T-cell (primary cell): ENCODE data around the gene DNASE2. TPM values are rescaled to one million over a fixed set of nuclear protein-coding genes. Genes with fewer than 3 reads are reported as not detected.

Experiments
- ATAC-seq, 4 experiments: fragments of 200-7000 bp in 3 of 4; fragments of 150-1000 bp in 1 of 4; cut with Tn5 transposase; replicated peaks in 1 of 4; 1 replicate in 3 of 4; 2 replicates in 1 of 4; pipeline ENCODE4 v1.10.0; 2021; ENCODE audit warnings: moderate library complexity in 3 of 4, mild to moderate bottlenecking in 2 of 4, moderate number of reproducible peaks in 1 of 4
- CTCF ChIA-PET, 2 donors: fragments of 300-600 bp; sonication (Branson Sonifier 250); formaldehyde crosslinking; loops; one replicate each; lab custom pipeline; 2022; ENCODE audit warnings: antibody characterized with exemption in 2 of 2; lab: Charles Lee
- POLR2A ChIA-PET, 2 donors: fragments of 300-600 bp; sonication (Branson Sonifier 250); formaldehyde crosslinking; loops; one replicate each; lab custom pipeline; 2022; ENCODE audit warnings: antibody characterized with exemption in 2 of 2; lab: Charles Lee
- DNase-seq, 35 experiments: peaks; one replicate each; pipeline versions ENCODE4 v3.0.0 to v3.0.0-alpha.2; 2013 to 2023
- H3K27ac ChIP-seq: one replicate; pipeline ENCODE4 v1.5.1; 2013; ENCODE audit warnings: low read length
- H3K27me3 ChIP-seq, 2 experiments: replicated peaks in 1 of 2; 1 replicate in 1 of 2; 2 replicates in 1 of 2; pipeline versions ENCODE4 v1.6.1 to v1.7.0; 2013; ENCODE audit warnings: low read length in 1 of 2, mixed read lengths in 1 of 2; ENCODE audit not compliant: control insufficient read depth in 2 of 2, insufficient read depth in 2 of 2; ENCODE audit errors: extremely low read depth in 1 of 2
- H3K36me3 ChIP-seq, 2 donors: 1 replicate in 1 of 2; 2 replicates in 1 of 2; pipeline versions ENCODE4 v1.6.1 to v1.7.0; 2013; ENCODE audit warnings: low read length in 1 of 2; ENCODE audit not compliant: control insufficient read depth in 2 of 2, insufficient read depth in 1 of 2; ENCODE audit errors: extremely low read depth in 1 of 2
- H3K4me1 ChIP-seq, 2 experiments: 1 replicate in 1 of 2; 2 replicates in 1 of 2; pipeline versions ENCODE4 v1.6.1 to v1.7.0; 2013; ENCODE audit warnings: low read length in 2 of 2, mixed read lengths in 1 of 2; ENCODE audit not compliant: insufficient read depth in 2 of 2, control insufficient read depth in 1 of 2; ENCODE audit errors: extremely low read depth in 1 of 2
- H3K4me3 ChIP-seq, 2 donors: 1 replicate in 1 of 2; 2 replicates in 1 of 2; pipeline versions ENCODE4 v1.5.1 to v1.7.0; 2013; ENCODE audit warnings: mild to moderate bottlenecking in 2 of 2, low read length in 1 of 2, moderate library complexity in 1 of 2; ENCODE audit not compliant: control insufficient read depth in 1 of 2; ENCODE audit errors: extremely low read depth in 1 of 2
- H3K9me3 ChIP-seq: 2 replicates; pipeline ENCODE4 v1.7.0; 2013
- H3K27ac Mint-ChIP-seq, 2 donors: one replicate each; pipeline ENCODE4 v1.8.0; 2020 to 2021; ENCODE audit warnings: mild to moderate bottlenecking in 2 of 2, mixed read lengths in 2 of 2
- H3K27me3 Mint-ChIP-seq, 2 donors: one replicate each; pipeline ENCODE4 v1.8.0; 2021 to 2022; ENCODE audit warnings: mixed read lengths in 2 of 2
- H3K36me3 Mint-ChIP-seq: one replicate; pipeline ENCODE4 v1.8.0; 2021; ENCODE audit warnings: mixed read lengths
- H3K4me1 Mint-ChIP-seq, 3 donors: one replicate each; pipeline ENCODE4 v1.8.0; 2020 to 2022; ENCODE audit warnings: mixed read lengths in 3 of 3, mild to moderate bottlenecking in 1 of 3
- H3K4me3 Mint-ChIP-seq, 3 donors: one replicate each; pipeline ENCODE4 v1.8.0; 2020 to 2022; ENCODE audit warnings: mild to moderate bottlenecking in 3 of 3, mixed read lengths in 3 of 3, moderate library complexity in 3 of 3
- H3K9me3 Mint-ChIP-seq, 3 donors: one replicate each; pipeline ENCODE4 v1.8.0; 2020 to 2022; ENCODE audit warnings: mixed read lengths in 3 of 3
- WGBS: methylation state at CpG from one replicate; pipeline ENCODE4 v1.1.5; 2013; ENCODE audit warnings: missing lambda C conversion rate; ENCODE audit not compliant: insufficient coverage; 5-methylcytosine and 5-hydroxymethylcytosine counted together
- total RNA-seq, 35 experiments: library from RNA in 6 of 35; stranded (reverse) in 6 of 35; fragments of 120-200 nt in 1 of 35; gene quantifications; one replicate each; pipeline versions ENCODE4 v1.2.1 to v1.2.4 and lab custom pipeline; 2013 to 2026

The DNASE2 gene
- total RNA-seq, 5 donors from 2014 or later (not counting 1 experiment from before 2014, with no cell fraction given), result 13.4 to 32.1 (median 26.5) TPM

GRCh38 chr19:12868540-12869112 is 12.6 kb downstream of the DNASE2 start:
- no peak overlapping the region for H3K27ac ChIP-seq
- H3K4me3 Mint-ChIP-seq, result peak overlapping the region in 2 of 3 donors; percentile 56 to 85
- H3K4me1 Mint-ChIP-seq, result peaks cover 10 to 15% (median 13%) of the 10 kb centered on the region in 3 donors
- H3K4me1 ChIP-seq, result peaks cover 5 to 15% of the 10 kb centered on the region in 2 experiments
- no peaks in the 10 kb centered on the region for H3K9me3 ChIP-seq
- no peak overlapping the region for H3K27ac Mint-ChIP-seq
- 93% methylated on average over 9 of the region's 10 CpGs for WGBS
- peaks cover 0 to 11% of the 10 kb centered on the region in 2 donors for H3K27me3 Mint-ChIP-seq
- ChIA-PET POLR2A (no interaction called here), CTCF (interaction anchor here in 1 of 2 donors (1.1 kb wide), 1 partner anchor 21 kb away, joined by 4 read pairs; no protein-coding TSS in a partner anchor)
- peaks cover 0 to under 1% of the 10 kb centered on the region in 2 donors for H3K36me3 ChIP-seq
- H3K4me3 ChIP-seq, result no peak overlapping the region
- peaks cover 13% of the 10 kb centered on the region for H3K36me3 Mint-ChIP-seq
- no peak for DNase-seq
- peaks cover 0 to 38% of the 10 kb centered on the region in 2 experiments for H3K27me3 ChIP-seq
- no peak for ATAC-seq
- peaks cover 0 to 4% (median 0%) of the 10 kb centered on the region in 3 donors for H3K9me3 Mint-ChIP-seq

- H3K27me3 ChIP-seq, result peaks cover 0 to 38% of the 10 kb centered on the region in 2 experiments
- ATAC-seq (peak; percentile 70 to 86 (median 82)), DNase-seq (peak in 33 of 35 experiments; percentile 30 to 80 (median 53))
- peaks cover 7% of the 10 kb centered on the region for H3K36me3 Mint-ChIP-seq
- H3K4me1 Mint-ChIP-seq, result peaks cover 10 to 13% (median 10%) of the 10 kb centered on the region in 3 donors
- CTCF ChIA-PET, result interaction anchor here in 1 of 2 donors (0.6 kb wide), 1 partner anchor 263 kb away, joined by 3 read pairs; no protein-coding TSS in a partner anchor
- no peaks in the 10 kb centered on the region for H3K9me3 ChIP-seq
- peak overlapping the region; percentile 51 to 69 for H3K4me3 ChIP-seq
- H3K4me1 ChIP-seq, result peaks cover 5 to 12% of the 10 kb centered on the region in 2 experiments
- H3K9me3 Mint-ChIP-seq, result no peaks in the 10 kb centered on the region
- WGBS, result 11% methylated on average over 34 of the region's 51 CpGs
- no peak overlapping the region for H3K27ac ChIP-seq
- peaks cover 0 to 11% of the 10 kb centered on the region in 2 donors for H3K27me3 Mint-ChIP-seq
- POLR2A ChIA-PET, result no interaction called here
- no peaks in the 10 kb centered on the region for H3K36me3 ChIP-seq
- peak overlapping the region in 1 of 2 donors; percentile 81 for H3K27ac Mint-ChIP-seq
- H3K4me3 Mint-ChIP-seq, result peak overlapping the region; percentile 63 to 85 (median 72)
Observed at GRCh38 chr19:12867120-12868099, 13.8 kb downstream of the DNASE2 start.

GRCh38 chr19:12866416-12867119 is 14.7 kb downstream of the DNASE2 start:
- POLR2A ChIA-PET, result no interaction called here
- no peak for DNase-seq
- no peaks in the 10 kb centered on the region for H3K36me3 Mint-ChIP-seq
- peak overlapping the region; percentile 17 to 85 (median 21) for H3K4me3 Mint-ChIP-seq
- no peak for ATAC-seq
- H3K4me1 Mint-ChIP-seq, result peaks cover 8 to 13% (median 10%) of the 10 kb centered on the region in 3 donors
- H3K9me3 ChIP-seq, result no peaks in the 10 kb centered on the region
- no peak overlapping the region for H3K27ac ChIP-seq
- no peak overlapping the region for H3K4me3 ChIP-seq
- H3K36me3 ChIP-seq, result no peaks in the 10 kb centered on the region
- CTCF ChIA-PET, result interaction anchor here in 1 of 2 donors (0.5 to 0.6 kb wide), 2 partner anchors 22 to 262 kb away, joined by 3 to 5 read pairs; no protein-coding TSS in a partner anchor
- H3K4me1 ChIP-seq, result peaks cover 5 to 12% of the 10 kb centered on the region in 2 experiments
- H3K9me3 Mint-ChIP-seq, result no peaks in the 10 kb centered on the region
- no peak overlapping the region for H3K27ac Mint-ChIP-seq
- WGBS, result 95% methylated on average over 20 of the region's 29 CpGs
- peaks cover 2 to 43% of the 10 kb centered on the region in 2 experiments for H3K27me3 ChIP-seq
- H3K27me3 Mint-ChIP-seq, result peaks cover 0 to 11% of the 10 kb centered on the region in 2 donors

- Histone ChIP-seq H3K9me3 (no peaks in the 10 kb centered on the region), H3K27me3 (peaks cover 2 to 46% of the 10 kb centered on the region in 2 experiments), H3K4me3 (no peak overlapping the region), H3K36me3 (no peaks in the 10 kb centered on the region), H3K27ac (no peak overlapping the region), H3K4me1 (peaks cover 5 to 12% of the 10 kb centered on the region in 2 experiments)
- peaks cover 8 to 13% (median 10%) of the 10 kb centered on the region in 3 donors for H3K4me1 Mint-ChIP-seq
- H3K27me3 Mint-ChIP-seq, result peaks cover 5 to 11% of the 10 kb centered on the region in 2 donors
- DNase-seq (no peak), ATAC-seq (no peak)
- WGBS, result 89% methylated on average over 18 of the region's 19 CpGs
- POLR2A ChIA-PET, result no interaction called here
- CTCF ChIA-PET, result interaction anchor here in 1 of 2 donors (0.5 kb wide), 1 partner anchor 23 kb away, joined by 5 read pairs; no protein-coding TSS in a partner anchor
- no peaks in the 10 kb centered on the region for H3K9me3 Mint-ChIP-seq
- H3K27ac Mint-ChIP-seq, result no peak overlapping the region
- H3K4me3 Mint-ChIP-seq, result peak overlapping the region in 1 of 3 donors; percentile 85
- H3K36me3 Mint-ChIP-seq, result no peaks in the 10 kb centered on the region
Observed at GRCh38 chr19:12865746-12866415, 15.4 kb downstream of the DNASE2 start.

GRCh38 chr19:12864721-12865715 is 16.2 kb downstream of the DNASE2 start:
- Mint-ChIP-seq H3K4me3 (no peak overlapping the region), H3K4me1 (peaks cover 8 to 13% (median 10%) of the 10 kb centered on the region in 3 donors), H3K27me3 (peaks cover 5 to 11% of the 10 kb centered on the region in 2 donors), H3K9me3 (no peaks in the 10 kb centered on the region), H3K27ac (no peak overlapping the region), H3K36me3 (no peaks in the 10 kb centered on the region)
- ATAC-seq (no peak), DNase-seq (no peak)
- Histone ChIP-seq H3K36me3 (no peaks in the 10 kb centered on the region), H3K9me3 (no peaks in the 10 kb centered on the region), H3K27ac (no peak overlapping the region), H3K4me1 (peaks cover 5 to 12% of the 10 kb centered on the region in 2 experiments), H3K27me3 (peaks cover 2 to 50% of the 10 kb centered on the region in 2 experiments), H3K4me3 (no peak overlapping the region)
- ChIA-PET POLR2A (interaction anchor here in 1 of 2 donors (0.6 to 0.7 kb wide), 2 partner anchors 15 to 277 kb away, joined by 3 to 6 read pairs; no protein-coding TSS in a partner anchor), CTCF (interaction anchor here in 1 of 2 donors (0.8 kb wide), 1 partner anchor 20 kb away, joined by 3 read pairs; no protein-coding TSS in a partner anchor)
- 93% methylated on average over 27 of the region's 34 CpGs for WGBS
